ENCODE data around the gene SCTR. TPM values are rescaled to one million over a fixed set of nuclear protein-coding genes. Genes with fewer than 3 reads are reported as not detected.

The SCTR gene
- total RNA-seq, 1 donor from 2014 or later = 33.1 TPM

DNA sequence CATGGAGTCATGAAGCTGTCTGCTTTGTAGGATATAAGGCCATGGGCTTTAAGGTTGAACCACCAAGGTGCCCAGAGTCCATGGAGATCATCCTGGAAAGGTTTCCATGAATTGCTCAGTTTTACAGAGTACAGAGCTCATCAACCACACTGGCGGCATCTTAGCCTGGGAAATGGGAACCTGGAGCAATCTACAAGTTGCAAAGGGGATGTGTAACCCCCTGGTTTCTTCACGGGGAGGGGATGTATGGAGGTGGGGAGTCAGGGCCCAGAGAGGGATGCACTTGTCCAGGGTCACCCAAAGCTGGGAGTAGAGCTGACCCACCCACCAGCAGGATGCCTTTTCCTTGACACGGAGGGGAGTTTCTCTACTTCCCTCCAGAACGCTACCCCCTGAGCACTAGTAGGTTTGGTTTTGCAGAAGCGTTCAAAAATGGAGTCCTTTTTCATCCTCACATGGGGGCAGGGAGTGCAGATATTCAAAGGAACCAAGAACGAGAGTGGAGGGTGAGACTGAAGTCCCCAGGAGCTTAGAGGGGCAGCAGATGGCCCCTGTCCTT, 85.5 kb downstream of the SCTR start:
- Mint-ChIP-seq H3K4me1 (ENCODE audit: low read depth) (peaks cover 27% of the 10 kb centered on the region), H3K36me3 (ENCODE audit: insufficient read depth) (peaks cover 8% of the 10 kb centered on the region), H3K27ac (no peak overlapping the region), H3K27me3 (no peaks in the 10 kb centered on the region), H3K4me3 (ENCODE audit: low read depth) (no peak overlapping the region), H3K9me3 (ENCODE audit: low read depth) (no peaks in the 10 kb centered on the region)
- DNase-seq (ENCODE audit: low spot score, unreplicated experiment) = no peak
- TF ChIP-seq, protein P1, sequence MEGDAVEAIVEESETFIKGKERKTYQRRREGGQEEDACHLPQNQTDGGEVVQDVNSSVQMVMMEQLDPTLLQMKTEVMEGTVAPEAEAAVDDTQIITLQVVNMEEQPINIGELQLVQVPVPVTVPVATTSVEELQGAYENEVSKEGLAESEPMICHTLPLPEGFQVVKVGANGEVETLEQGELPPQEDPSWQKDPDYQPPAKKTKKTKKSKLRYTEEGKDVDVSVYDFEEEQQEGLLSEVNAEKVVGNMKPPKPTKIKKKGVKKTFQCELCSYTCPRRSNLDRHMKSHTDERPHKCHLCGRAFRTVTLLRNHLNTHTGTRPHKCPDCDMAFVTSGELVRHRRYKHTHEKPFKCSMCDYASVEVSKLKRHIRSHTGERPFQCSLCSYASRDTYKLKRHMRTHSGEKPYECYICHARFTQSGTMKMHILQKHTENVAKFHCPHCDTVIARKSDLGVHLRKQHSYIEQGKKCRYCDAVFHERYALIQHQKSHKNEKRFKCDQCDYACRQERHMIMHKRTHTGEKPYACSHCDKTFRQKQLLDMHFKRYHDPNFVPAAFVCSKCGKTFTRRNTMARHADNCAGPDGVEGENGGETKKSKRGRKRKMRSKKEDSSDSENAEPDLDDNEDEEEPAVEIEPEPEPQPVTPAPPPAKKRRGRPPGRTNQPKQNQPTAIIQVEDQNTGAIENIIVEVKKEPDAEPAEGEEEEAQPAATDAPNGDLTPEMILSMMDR (IDR thresholded peaks at IDR 0.05; ENCODE audit: unreplicated experiment) = no peak

- peaks cover 7% of the 10 kb centered on the region for H3K36me3 Mint-ChIP-seq (ENCODE audit: insufficient read depth)
- peak overlapping the region; percentile 29 for H3K27ac Mint-ChIP-seq
- no peak for DNase-seq (ENCODE audit: low spot score, unreplicated experiment)
- peaks cover 30% of the 10 kb centered on the region for H3K4me1 Mint-ChIP-seq (ENCODE audit: low read depth)
- H3K9me3 Mint-ChIP-seq (ENCODE audit: low read depth) = no peaks in the 10 kb centered on the region
- no peaks in the 10 kb centered on the region for H3K27me3 Mint-ChIP-seq
- TF ChIP-seq, protein P1 (IDR thresholded peaks at IDR 0.05; ENCODE audit: unreplicated experiment) = no peak
- no peak overlapping the region for H3K4me3 Mint-ChIP-seq (ENCODE audit: low read depth)
Measured at GRCh38 chr2:119438128-119438656, 86.1 kb downstream of the SCTR start.

DNA sequence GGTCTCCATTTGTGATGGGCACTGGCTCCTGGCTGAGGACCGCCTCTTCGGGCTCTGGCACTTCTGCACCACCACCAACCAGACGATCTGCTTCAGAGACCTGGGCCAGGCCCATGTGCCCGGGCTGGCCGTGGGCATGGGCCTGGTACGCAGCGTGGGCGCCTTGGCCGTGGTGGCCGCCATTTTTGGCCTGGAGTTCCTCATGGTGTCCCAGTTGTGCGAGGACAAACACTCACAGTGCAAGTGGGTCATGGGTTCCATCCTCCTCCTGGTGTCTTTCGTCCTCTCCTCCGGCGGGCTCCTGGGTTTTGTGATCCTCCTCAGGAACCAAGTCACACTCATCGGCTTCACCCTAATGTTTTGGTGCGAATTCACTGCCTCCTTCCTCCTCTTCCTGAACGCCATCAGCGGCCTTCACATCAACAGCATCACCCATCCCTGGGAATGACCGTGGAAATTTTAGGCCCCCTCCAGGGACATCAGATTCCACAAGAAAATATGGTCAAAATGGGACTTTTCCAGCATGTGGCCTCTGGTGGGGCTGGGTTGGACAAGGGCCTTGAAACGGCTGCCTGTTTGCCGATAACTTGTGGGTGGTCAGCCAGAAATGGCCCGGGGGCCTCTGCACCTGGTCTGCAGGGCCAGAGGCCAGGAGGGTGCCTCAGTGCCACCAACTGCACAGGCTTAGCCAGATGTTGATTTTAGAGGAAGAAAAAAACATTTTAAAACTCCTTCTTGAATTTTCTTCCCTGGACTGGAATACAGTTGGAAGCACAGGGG, 87.1 kb downstream of the SCTR start:
- no peak overlapping the region for H3K27ac Mint-ChIP-seq
- no peak for DNase-seq (ENCODE audit: low spot score, unreplicated experiment)
- no peaks in the 10 kb centered on the region for H3K27me3 Mint-ChIP-seq
- H3K9me3 Mint-ChIP-seq (ENCODE audit: low read depth) = no peaks in the 10 kb centered on the region
- no peak overlapping the region for H3K4me3 Mint-ChIP-seq (ENCODE audit: low read depth)
- TF ChIP-seq, protein P1 (IDR thresholded peaks at IDR 0.05; ENCODE audit: unreplicated experiment) = no peak
- peaks cover 37% of the 10 kb centered on the region for H3K4me1 Mint-ChIP-seq (ENCODE audit: low read depth)
- peaks cover 7% of the 10 kb centered on the region for H3K36me3 Mint-ChIP-seq (ENCODE audit: insufficient read depth)

DNA sequence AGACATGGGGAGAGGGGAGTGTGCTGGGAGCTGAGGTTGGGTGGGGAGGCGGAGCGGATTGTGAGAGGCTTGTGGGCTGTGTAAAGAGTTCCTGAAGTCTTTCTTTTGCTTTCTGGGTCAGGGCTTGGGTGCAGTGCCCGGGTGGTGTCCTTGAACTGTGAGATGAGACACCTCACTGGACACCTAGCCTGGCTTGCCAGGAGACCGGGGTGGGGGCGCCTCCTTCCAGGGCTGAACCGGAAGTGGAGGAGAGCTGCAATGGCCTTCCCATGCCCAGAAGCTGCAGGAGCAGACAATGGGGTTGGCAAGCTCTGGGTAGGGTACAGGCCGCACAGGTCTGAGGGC, 88.4 kb downstream of the SCTR start:
- DNase-seq (ENCODE audit: low spot score, unreplicated experiment) = no peak
- peaks cover 7% of the 10 kb centered on the region for H3K36me3 Mint-ChIP-seq (ENCODE audit: insufficient read depth)
- TF ChIP-seq, protein P1 (IDR thresholded peaks at IDR 0.05; ENCODE audit: unreplicated experiment) = no peak
- H3K27ac Mint-ChIP-seq = no peak overlapping the region
- H3K27me3 Mint-ChIP-seq = no peaks in the 10 kb centered on the region
- H3K4me1 Mint-ChIP-seq (ENCODE audit: low read depth) = peaks cover 40% of the 10 kb centered on the region
- H3K9me3 Mint-ChIP-seq (ENCODE audit: low read depth) = no peaks in the 10 kb centered on the region
- no peak overlapping the region for H3K4me3 Mint-ChIP-seq (ENCODE audit: low read depth)

- no peak for DNase-seq (ENCODE audit: low spot score, unreplicated experiment)
- Mint-ChIP-seq H3K4me1 (ENCODE audit: low read depth) (peaks cover 40% of the 10 kb centered on the region), H3K27me3 (no peaks in the 10 kb centered on the region), H3K9me3 (ENCODE audit: low read depth) (no peaks in the 10 kb centered on the region), H3K27ac (peak overlapping the region; percentile 18), H3K4me3 (ENCODE audit: low read depth) (no peak overlapping the region), H3K36me3 (ENCODE audit: insufficient read depth) (peaks cover 7% of the 10 kb centered on the region)
- TF ChIP-seq, protein P1 (IDR thresholded peaks at IDR 0.05; ENCODE audit: unreplicated experiment) = no peak
Measured at GRCh38 chr2:119435081-119435952, 89.0 kb downstream of the SCTR start.

Measured in progenitor cell of endocrine pancreas (in vitro differentiated cells).